WTC11 (cell line): ENCODE results near the gene PLSCR5. TPM values are rescaled to one million over a fixed set of nuclear protein-coding genes. Genes with fewer than 3 reads are reported as not detected.

Source experiments
- ATAC-seq: fragments of 200-7000 bp; cut with Tn5 transposase; 2 replicates; pipeline ENCODE4 v1.10.0; 2021; ENCODE audit warnings: mild to moderate bottlenecking, moderate library complexity
- CTCF ChIA-PET: fragments of 300-600 bp; sonication (Branson Sonifier 250); formaldehyde crosslinking; loops from one replicate; lab custom pipeline; 2021; ENCODE audit warnings: antibody characterized with exemption; lab: Charles Lee
- POLR2A ChIA-PET: fragments of 350-600 bp; sonication (Branson Sonifier 250); formaldehyde crosslinking; loops from one replicate; lab custom pipeline; 2021; ENCODE audit warnings: antibody characterized with exemption; lab: Charles Lee
- DNase-seq: peaks from one replicate; pipeline ENCODE4 v3.0.0; 2021; ENCODE audit warnings: low spot score
- H3K27ac Mint-ChIP-seq: 2 replicates; pipeline ENCODE4 v1.8.0; 2021; ENCODE audit warnings: mixed read lengths
- H3K27me3 Mint-ChIP-seq: 2 replicates; pipeline ENCODE4 v1.8.0; 2021; ENCODE audit warnings: low read depth, mild to moderate bottlenecking, moderate library complexity, mixed read lengths
- H3K36me3 Mint-ChIP-seq: 2 replicates; pipeline ENCODE4 v1.8.0; 2021; ENCODE audit warnings: mixed read lengths
- H3K4me1 Mint-ChIP-seq: 2 replicates; pipeline ENCODE4 v1.8.0; 2022; ENCODE audit warnings: mixed read lengths
- H3K4me3 Mint-ChIP-seq: 2 replicates; pipeline ENCODE4 v1.8.0; 2021; ENCODE audit warnings: mild to moderate bottlenecking, moderate library complexity, mixed read lengths
- H3K9me3 Mint-ChIP-seq: 2 replicates; pipeline ENCODE4 v1.8.0; 2021; ENCODE audit warnings: mixed read lengths
- ATF2 ChIP-seq: sonication (generic); formaldehyde crosslinking; IDR thresholded peaks from 2 replicates; pipeline ENCODE4 v1.8.1; 2022; ENCODE audit warnings: low read depth, missing genetic modification reagents, borderline replicate concordance
- CBFB ChIP-seq: sonication (generic); formaldehyde crosslinking; IDR thresholded peaks from 2 replicates; pipeline ENCODE4 v1.8.1; 2022; ENCODE audit warnings: mild to moderate bottlenecking, low read depth, missing genetic modification reagents
- FOXK1 ChIP-seq: sonication (generic); formaldehyde crosslinking; IDR thresholded peaks from 2 replicates; pipeline ENCODE4 v1.8.0; 2022; ENCODE audit warnings: mild to moderate bottlenecking, moderate library complexity, missing genetic modification reagents
- FOXP1 ChIP-seq: sonication (generic); formaldehyde crosslinking; IDR thresholded peaks from 2 replicates; pipeline ENCODE4 v1.8.0; 2022; ENCODE audit warnings: missing genetic modification reagents, mild to moderate bottlenecking, moderate library complexity, borderline replicate concordance
- JAZF1 ChIP-seq: fragments of 250-450 bp; sonication (Bioruptor Pico); IDR thresholded peaks from 2 replicates; pipeline ENCODE4 v1.9.0; 2021; ENCODE audit warnings: moderate library complexity, mild to moderate bottlenecking, inconsistent platforms
- JUN ChIP-seq: sonication (generic); formaldehyde crosslinking; IDR thresholded peaks from 2 replicates; pipeline ENCODE4 v1.8.0; 2023; ENCODE audit warnings: mild to moderate bottlenecking, missing genetic modification reagents
- NR2C2 ChIP-seq: sonication (generic); formaldehyde crosslinking; IDR thresholded peaks from 2 replicates; pipeline ENCODE4 v1.8.0; 2022; ENCODE audit warnings: mild to moderate bottlenecking, missing genetic modification reagents
- RELA ChIP-seq: sonication (generic); formaldehyde crosslinking; IDR thresholded peaks from 2 replicates; pipeline ENCODE4 v1.8.1; 2022; ENCODE audit warnings: missing genetic modification reagents, mild to moderate bottlenecking, borderline replicate concordance
- SP1 ChIP-seq: sonication (generic); formaldehyde crosslinking; conservative IDR thresholded peaks from 2 replicates; pipeline ENCODE4 v1.8.1; 2022; ENCODE audit warnings: missing genetic modification reagents
- TCF7 ChIP-seq: sonication (generic); formaldehyde crosslinking; IDR thresholded peaks from 2 replicates; pipeline ENCODE4 v1.8.0; 2022; ENCODE audit warnings: mild to moderate bottlenecking, low read depth, missing genetic modification reagents, moderate library complexity
- ZNF121 ChIP-seq: sonication (generic); formaldehyde crosslinking; IDR thresholded peaks from 2 replicates; pipeline ENCODE4 v1.8.0; 2023; ENCODE audit warnings: missing genetic modification reagents
- ZNF263 ChIP-seq: sonication (generic); formaldehyde crosslinking; IDR thresholded peaks from 2 replicates; pipeline ENCODE4 v1.8.1; 2022; ENCODE audit warnings: low read depth, mild to moderate bottlenecking, moderate library complexity, missing genetic modification reagents
- total RNA-seq: library from RNA; stranded (reverse); gene quantifications from 3 replicates; pipeline ENCODE4 v1.2.3, GENCODE V29; 2021
- TF ChIP-seq, protein P1 (sequence below): sonication (generic); formaldehyde crosslinking; IDR thresholded peaks from 2 replicates; pipeline ENCODE4 v1.8.0; 2023; ENCODE audit warnings: missing genetic modification reagents, mild to moderate bottlenecking, borderline replicate concordance
- TF ChIP-seq, protein P2 (sequence below): fragments of 200-600 bp; IDR thresholded peaks from 2 replicates; pipeline ENCODE4 v1.8.0; 2022; ENCODE audit warnings: antibody characterized with exemption
- TF ChIP-seq, protein P3 (sequence below): fragments of 250-450 bp; sonication (Bioruptor Pico); IDR thresholded peaks from 2 replicates; pipeline ENCODE4 v1.8.0; 2021; ENCODE audit warnings: mild to moderate bottlenecking
- TF ChIP-seq, protein P4 (sequence below): sonication (generic); formaldehyde crosslinking; IDR thresholded peaks from 2 replicates; pipeline ENCODE4 v1.8.0; 2022; ENCODE audit warnings: mild to moderate bottlenecking, missing genetic modification reagents

PLSCR5 gene
- total RNA-seq, 1 experiment from 2014 or later = not detected

- TF ChIP-seq, protein P1, sequence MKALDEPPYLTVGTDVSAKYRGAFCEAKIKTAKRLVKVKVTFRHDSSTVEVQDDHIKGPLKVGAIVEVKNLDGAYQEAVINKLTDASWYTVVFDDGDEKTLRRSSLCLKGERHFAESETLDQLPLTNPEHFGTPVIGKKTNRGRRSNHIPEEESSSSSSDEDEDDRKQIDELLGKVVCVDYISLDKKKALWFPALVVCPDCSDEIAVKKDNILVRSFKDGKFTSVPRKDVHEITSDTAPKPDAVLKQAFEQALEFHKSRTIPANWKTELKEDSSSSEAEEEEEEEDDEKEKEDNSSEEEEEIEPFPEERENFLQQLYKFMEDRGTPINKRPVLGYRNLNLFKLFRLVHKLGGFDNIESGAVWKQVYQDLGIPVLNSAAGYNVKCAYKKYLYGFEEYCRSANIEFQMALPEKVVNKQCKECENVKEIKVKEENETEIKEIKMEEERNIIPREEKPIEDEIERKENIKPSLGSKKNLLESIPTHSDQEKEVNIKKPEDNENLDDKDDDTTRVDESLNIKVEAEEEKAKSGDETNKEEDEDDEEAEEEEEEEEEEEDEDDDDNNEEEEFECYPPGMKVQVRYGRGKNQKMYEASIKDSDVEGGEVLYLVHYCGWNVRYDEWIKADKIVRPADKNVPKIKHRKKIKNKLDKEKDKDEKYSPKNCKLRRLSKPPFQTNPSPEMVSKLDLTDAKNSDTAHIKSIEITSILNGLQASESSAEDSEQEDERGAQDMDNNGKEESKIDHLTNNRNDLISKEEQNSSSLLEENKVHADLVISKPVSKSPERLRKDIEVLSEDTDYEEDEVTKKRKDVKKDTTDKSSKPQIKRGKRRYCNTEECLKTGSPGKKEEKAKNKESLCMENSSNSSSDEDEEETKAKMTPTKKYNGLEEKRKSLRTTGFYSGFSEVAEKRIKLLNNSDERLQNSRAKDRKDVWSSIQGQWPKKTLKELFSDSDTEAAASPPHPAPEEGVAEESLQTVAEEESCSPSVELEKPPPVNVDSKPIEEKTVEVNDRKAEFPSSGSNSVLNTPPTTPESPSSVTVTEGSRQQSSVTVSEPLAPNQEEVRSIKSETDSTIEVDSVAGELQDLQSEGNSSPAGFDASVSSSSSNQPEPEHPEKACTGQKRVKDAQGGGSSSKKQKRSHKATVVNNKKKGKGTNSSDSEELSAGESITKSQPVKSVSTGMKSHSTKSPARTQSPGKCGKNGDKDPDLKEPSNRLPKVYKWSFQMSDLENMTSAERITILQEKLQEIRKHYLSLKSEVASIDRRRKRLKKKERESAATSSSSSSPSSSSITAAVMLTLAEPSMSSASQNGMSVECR (CRISPR knock-in tag) = no peak
- TF ChIP-seq FOXP1 (CRISPR knock-in tag) = no peak
Measured at GRCh38 chr3:146650691-146651442, 45.7 kb upstream of the PLSCR5 start (continued).

GRCh38 chr3:146646261-146646660 lies 41.1 kb upstream of the PLSCR5 start:
- CTCF ChIA-PET = no interaction called here

DNA sequence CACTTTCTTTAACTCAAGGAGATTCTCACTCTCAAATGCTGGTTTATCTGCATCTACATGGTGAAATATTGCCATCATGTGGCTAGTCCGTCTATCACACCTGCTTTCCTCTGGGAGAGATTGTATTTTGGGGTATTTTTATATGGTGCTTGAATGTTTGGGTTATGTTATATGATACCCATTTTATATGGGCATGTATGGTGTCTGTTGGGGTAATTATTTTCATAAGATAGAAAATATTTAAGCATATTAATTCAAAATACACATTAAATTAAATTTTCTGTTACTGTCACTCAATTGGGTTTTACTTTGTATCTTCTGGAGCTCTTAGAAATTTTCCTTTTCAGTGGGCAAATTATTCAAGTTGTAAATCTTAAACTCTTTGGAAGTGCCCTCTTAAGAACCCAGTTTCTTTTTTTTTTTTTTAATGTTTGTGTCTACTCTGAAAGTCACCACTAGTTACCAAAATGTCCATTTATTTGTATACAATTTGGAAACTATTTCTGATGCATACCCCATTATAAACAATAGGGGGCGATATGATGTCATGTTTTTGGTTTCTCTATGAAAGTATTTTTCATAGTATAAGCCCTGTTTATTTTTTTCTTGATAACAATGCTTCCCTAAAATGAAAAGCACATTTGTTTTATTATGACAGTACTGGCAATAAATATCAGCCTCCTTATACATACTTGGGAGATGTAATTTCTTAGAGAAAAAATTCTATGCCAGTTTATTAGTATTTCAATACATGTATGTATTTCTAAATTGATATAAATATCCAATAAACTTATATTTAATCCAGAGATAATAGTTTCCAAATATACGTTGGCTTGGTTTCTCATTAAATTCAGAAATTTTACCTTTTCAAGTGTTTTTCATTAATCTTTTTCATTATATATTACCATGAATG lies 36.1 kb upstream of the PLSCR5 start:
- no peaks in the 10 kb centered on the region for H3K27me3 Mint-ChIP-seq
- ChIA-PET POLR2A (no interaction called here), CTCF (interaction anchor here (0.6 to 1.7 kb wide), 14 partner anchors 10 to 576 kb away, joined by 3 to 15 read pairs (median 3); no protein-coding TSS in a partner anchor)
- DNase-seq (no peak), ATAC-seq (peak; percentile 82)
- peaks cover 16% of the 10 kb centered on the region for H3K4me1 Mint-ChIP-seq
- no peaks in the 10 kb centered on the region for H3K9me3 Mint-ChIP-seq
- H3K36me3 Mint-ChIP-seq = no peaks in the 10 kb centered on the region
- no peak overlapping the region for H3K27ac Mint-ChIP-seq
- TF ChIP-seq CBFB (CRISPR knock-in tag) = no peak
- TF ChIP-seq, protein P2, sequence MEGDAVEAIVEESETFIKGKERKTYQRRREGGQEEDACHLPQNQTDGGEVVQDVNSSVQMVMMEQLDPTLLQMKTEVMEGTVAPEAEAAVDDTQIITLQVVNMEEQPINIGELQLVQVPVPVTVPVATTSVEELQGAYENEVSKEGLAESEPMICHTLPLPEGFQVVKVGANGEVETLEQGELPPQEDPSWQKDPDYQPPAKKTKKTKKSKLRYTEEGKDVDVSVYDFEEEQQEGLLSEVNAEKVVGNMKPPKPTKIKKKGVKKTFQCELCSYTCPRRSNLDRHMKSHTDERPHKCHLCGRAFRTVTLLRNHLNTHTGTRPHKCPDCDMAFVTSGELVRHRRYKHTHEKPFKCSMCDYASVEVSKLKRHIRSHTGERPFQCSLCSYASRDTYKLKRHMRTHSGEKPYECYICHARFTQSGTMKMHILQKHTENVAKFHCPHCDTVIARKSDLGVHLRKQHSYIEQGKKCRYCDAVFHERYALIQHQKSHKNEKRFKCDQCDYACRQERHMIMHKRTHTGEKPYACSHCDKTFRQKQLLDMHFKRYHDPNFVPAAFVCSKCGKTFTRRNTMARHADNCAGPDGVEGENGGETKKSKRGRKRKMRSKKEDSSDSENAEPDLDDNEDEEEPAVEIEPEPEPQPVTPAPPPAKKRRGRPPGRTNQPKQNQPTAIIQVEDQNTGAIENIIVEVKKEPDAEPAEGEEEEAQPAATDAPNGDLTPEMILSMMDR = peak; percentile 61
- no peak overlapping the region for H3K4me3 Mint-ChIP-seq

More at GRCh38 chr3:146646261-146646660, 41.1 kb upstream of the PLSCR5 start:
- Mint-ChIP-seq H3K9me3 (no peaks in the 10 kb centered on the region), H3K36me3 (no peaks in the 10 kb centered on the region), H3K27ac (no peak overlapping the region), H3K27me3 (no peaks in the 10 kb centered on the region), H3K4me1 (peaks cover 12% of the 10 kb centered on the region), H3K4me3 (no peak overlapping the region)
- DNase-seq (no peak), ATAC-seq (no peak)
- POLR2A ChIA-PET = no interaction called here
- no peak for TF ChIP-seq SP1 (CRISPR knock-in tag)
- no peak for TF ChIP-seq ZNF121 (CRISPR knock-in tag)
- no peak for TF ChIP-seq ATF2 (CRISPR knock-in tag)
- TF ChIP-seq TCF7 = no peak
- TF ChIP-seq FOXK1 = no peak
- TF ChIP-seq JAZF1 = no peak
- TF ChIP-seq RELA (CRISPR knock-in tag) = no peak
- no peak for TF ChIP-seq ZNF263
- no peak for TF ChIP-seq JUN
- TF ChIP-seq, protein P3, sequence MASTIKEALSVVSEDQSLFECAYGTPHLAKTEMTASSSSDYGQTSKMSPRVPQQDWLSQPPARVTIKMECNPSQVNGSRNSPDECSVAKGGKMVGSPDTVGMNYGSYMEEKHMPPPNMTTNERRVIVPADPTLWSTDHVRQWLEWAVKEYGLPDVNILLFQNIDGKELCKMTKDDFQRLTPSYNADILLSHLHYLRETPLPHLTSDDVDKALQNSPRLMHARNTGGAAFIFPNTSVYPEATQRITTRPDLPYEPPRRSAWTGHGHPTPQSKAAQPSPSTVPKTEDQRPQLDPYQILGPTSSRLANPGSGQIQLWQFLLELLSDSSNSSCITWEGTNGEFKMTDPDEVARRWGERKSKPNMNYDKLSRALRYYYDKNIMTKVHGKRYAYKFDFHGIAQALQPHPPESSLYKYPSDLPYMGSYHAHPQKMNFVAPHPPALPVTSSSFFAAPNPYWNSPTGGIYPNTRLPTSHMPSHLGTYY = no peak
- no peak for TF ChIP-seq NR2C2 (CRISPR knock-in tag)
- TF ChIP-seq, protein P4, sequence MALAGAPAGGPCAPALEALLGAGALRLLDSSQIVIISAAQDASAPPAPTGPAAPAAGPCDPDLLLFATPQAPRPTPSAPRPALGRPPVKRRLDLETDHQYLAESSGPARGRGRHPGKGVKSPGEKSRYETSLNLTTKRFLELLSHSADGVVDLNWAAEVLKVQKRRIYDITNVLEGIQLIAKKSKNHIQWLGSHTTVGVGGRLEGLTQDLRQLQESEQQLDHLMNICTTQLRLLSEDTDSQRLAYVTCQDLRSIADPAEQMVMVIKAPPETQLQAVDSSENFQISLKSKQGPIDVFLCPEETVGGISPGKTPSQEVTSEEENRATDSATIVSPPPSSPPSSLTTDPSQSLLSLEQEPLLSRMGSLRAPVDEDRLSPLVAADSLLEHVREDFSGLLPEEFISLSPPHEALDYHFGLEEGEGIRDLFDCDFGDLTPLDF (CRISPR knock-in tag) = no peak
